Kasumi-1 (cell line): ENCODE data around the gene RBMS1.
"Not testable (repeated sequence)": the region's sequence is repeated elsewhere in the genome, so short reads cannot be mapped to it uniquely, and the experiment has no call there.

Experiments
- DNase-seq, 2 experiments: peaks; one replicate each; lab custom pipeline; 2025; lab: John Stamatoyannopoulos, UW

The RBMS1 gene

DNA sequence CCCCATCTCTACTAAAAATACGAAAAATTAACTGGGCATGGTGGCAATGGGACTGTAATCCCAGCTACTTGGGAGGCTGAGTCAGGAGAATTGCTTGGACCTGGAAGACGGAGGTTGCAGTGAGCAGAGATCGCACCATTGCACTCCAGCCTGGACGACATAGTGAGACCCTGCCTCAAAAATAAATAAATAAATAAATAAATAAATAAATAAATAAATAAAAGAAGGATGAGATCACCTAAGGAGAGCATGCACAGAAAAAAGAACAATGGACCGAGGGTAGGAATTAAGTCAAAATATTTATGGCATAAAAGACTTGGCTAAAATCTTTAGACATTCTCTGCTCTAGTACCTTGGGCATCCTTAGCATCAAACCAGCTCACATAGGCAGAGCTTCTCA is 8.9 kb upstream of the RBMS1 start:
- DNase-seq, result no peak

DNA sequence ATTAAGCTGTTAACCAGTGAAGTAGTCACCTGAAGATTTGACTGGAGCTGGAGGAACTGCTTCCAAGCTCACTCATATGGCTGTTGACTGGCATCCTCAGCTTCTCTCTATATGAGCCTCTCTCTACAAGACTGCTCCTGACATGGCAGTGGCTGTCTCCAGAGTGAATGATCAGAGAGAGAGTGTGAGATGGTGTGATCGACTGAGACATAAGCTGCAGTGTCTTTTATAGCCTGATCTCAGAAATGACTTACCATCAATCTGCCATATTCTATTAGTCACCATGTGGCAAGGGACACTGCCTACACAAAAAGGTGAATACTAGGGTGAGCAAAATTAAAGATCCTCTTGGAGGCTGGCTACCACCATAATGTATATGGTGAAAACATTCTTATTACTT is 7.8 kb upstream of the RBMS1 start:
- no peak for DNase-seq

GRCh38 chr2:160499865-160500264 is 6.3 kb upstream of the RBMS1 start:
- DNase-seq, result no peak

GRCh38 chr2:160498137-160498536 is 4.5 kb upstream of the RBMS1 start:
- no peak for DNase-seq

GRCh38 chr2:160494201-160494644 is 616 bp upstream of the RBMS1 start:
- peak in 1 of 2 experiments; percentile 29 for DNase-seq

- peak; percentile 36 to 41 for DNase-seq
These were observed 993 bp downstream of the RBMS1 start for GRCh38 chr2:160492401-160493226.

DNA sequence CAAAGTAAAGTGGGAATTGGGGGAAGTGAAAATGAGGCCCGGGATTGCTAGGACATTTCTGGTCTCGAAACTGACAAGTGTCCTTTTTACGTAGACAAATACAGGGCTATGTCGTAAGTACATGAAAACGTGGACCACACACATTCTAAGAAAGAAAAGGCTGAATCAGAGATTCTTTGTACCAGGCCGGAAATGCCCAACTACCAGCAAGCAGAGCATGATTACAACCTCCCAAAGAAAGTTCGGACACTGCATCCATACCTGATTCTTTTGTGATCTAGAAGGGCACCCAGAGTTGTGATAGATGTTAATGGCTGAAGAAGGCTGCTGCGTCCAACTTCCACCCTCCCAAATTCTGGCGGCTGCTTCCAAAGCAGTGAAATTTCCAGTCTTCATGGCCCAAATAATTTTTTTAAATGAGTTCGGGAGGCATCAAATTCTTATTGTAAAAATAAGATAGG is 1.7 kb downstream of the RBMS1 start:
- DNase-seq, result no peak

GRCh38 chr2:160490733-160491685 is 2.6 kb downstream of the RBMS1 start:
- no peak for DNase-seq

DNA sequence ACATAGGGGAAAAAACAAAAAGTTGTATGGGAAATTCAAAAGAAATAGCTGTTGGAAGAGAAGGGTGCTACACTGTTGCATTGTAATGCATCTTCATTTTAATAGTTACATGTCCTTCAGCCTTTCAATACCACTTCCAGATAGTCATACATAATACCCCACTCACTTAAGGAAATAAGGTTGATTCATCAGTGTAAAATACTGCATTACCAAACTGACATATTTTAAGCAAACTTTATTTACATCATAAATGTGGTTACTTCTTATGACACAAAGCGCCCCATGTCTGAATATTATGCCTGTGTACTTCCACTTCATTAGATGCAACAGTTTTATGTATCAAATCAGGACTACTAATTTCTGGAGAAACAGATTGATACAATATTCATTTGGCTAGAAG is 4.5 kb downstream of the RBMS1 start:
- no peak for DNase-seq

DNA sequence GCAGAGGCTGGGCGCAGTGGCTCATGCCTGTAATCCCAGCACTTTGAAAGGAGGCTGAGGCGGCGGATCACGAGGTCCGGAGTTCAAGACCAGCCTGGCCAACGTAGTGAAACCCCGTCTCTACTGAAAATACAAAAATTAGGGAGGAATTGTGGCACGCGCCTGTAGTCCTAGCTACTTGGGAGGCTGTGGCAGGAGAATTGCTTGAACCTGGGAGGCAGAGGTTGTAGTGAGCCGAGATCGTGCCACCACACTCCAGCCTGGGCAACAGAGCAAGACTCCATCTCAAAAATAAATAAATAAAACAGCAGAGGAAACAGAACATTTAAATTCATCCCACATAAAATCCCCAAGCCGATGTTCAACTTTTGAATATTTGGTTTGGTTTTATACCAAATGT is 5.3 kb downstream of the RBMS1 start:
- not testable (repeated sequence) for DNase-seq

- DNase-seq, result no peak
These were observed 7.3 kb downstream of the RBMS1 start for GRCh38 chr2:160486341-160486740.

GRCh38 chr2:160484859-160485520 is 8.6 kb downstream of the RBMS1 start:
- DNase-seq, result no peak

DNA sequence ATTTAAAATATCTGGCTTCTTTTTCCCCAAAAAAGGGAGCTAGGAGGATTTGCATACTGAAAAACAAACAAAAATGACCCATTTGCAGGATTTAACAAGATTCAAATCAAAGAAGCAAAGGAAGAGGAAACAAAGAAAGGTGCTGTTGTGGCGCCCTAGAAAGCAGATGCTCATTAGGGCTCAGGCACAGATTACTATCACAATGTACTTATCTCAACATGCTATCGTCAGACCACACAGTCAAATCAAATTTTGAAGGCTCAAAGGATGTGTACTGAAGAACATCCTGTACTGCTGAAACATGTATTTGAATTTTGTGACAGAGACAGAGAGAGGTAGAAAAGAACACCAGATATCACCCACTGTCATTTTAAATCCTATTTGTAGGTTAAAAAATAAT is 10.9 kb downstream of the RBMS1 start:
- no peak for DNase-seq

DNA sequence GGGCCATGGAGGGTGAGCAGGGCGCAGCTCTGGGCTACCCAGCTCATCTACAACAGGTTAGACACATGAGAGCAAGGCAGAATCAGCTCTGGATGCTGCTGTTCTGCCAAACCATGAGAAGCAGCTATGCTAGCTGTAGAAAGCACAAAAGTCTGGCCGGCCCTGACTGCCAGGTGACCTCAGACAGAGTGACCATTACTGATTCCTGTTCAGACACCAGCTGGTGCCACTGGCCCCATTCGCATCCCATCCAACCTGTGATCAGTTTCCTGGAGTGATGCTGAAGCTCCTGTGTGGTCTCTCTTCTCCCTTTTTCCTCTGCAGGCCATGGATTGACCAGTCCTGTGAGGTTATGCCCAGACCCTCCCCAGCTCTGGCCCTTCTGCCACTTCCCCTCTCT is 14.3 kb downstream of the RBMS1 start:
- DNase-seq, result no peak

- no peak for DNase-seq
These were observed 14.9 kb downstream of the RBMS1 start for GRCh38 chr2:160478660-160479059.

DNA sequence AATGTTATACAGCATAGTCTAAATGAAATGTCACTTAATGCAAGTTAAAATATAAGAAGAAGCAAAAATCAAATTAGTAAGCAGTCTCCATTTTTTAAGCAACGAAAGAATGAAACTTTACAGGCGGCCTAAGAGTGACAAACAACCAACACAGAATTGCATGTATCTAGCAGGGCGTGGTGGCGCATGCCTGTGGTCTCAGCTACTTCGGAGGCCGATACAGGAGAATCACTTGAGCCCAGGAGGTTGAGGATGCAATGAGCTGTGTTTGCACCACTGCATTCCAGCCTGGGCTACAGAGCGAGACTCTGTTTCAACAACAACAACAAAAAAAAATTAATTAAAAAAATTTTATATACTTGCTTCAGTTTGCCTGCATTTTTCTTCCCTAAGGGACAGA is 16.6 kb downstream of the RBMS1 start:
- no peak for DNase-seq

DNA sequence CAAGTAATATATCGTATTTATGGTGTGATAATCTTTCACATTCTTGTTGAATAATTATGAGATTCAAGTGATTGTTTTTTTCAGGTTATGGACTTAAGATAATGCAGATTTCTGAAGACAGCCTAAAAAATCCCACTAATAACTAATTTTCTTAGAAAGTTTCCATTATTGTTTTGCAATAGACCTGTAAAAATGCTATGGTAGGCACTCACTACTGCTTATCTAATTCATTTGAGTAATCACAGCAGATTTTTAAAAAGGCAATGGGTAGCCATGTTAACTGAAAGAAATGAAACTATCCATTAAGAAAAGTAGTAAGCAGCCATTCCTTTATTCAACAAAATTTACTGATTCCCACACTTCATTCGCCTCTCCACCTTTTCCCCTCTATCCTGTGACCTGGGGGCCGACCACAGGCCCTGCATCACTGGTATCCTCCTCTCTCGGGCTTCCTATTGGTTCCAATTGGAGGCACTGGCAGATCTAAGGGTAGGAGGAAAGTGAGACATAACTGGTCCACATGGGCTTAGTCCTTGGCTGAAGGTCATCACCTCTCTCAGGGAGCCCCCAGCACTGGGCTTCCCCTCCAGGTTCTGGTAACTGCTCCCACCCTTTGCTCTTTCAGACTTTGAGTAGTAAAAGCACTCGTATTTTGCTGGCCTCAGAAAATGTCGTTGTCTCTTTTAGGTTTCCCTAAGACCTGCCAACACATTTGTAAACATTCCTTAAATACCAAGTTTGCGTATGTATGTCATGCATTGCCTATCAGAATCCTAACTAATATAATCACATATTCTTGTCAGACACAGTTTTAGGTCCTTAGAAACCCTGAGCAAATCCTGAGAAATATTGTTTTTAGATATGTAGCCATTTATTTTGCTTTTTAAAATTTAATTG is 18.5 kb downstream of the RBMS1 start:
- no peak for DNase-seq

DNA sequence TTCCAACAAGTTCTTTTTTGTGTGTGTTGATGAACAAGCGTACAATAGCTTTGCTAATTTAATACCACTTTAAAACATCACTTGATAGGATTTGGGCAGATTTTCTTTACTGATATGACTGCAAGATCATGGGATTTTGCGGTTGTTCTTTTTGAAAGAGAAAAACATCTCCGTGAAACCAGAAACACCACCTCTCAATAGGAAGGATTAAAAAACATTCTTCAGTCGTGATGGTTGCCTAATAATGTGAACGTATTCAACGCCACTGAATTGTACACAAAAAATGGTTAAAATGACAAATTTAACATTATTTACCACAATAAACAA is 19.3 kb downstream of the RBMS1 start:
- DNase-seq, result no peak

GRCh38 chr2:160473468-160474318 is 19.9 kb downstream of the RBMS1 start:
- no peak for DNase-seq

DNA sequence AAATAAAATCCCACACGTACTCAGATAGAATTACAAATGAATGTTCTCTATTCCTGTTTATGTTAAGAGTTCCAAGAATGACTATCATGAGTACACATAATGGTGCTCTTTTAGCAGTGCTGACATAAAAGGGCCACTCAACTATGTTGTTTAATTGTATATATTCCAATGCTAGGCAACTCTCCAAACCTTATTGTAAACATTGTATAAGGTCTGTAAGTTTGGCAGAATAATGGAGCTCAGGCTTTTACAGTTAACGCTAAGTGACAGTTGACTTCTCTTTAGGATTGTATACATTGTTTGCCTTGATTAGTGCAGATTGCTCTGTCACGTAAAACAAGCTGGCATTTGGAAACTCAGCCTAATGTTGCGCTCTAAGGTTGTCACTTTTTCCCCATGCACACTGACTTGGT is 20.8 kb downstream of the RBMS1 start:
- no peak for DNase-seq
